ENCODE data around the gene ANKDD1B.

DNA sequence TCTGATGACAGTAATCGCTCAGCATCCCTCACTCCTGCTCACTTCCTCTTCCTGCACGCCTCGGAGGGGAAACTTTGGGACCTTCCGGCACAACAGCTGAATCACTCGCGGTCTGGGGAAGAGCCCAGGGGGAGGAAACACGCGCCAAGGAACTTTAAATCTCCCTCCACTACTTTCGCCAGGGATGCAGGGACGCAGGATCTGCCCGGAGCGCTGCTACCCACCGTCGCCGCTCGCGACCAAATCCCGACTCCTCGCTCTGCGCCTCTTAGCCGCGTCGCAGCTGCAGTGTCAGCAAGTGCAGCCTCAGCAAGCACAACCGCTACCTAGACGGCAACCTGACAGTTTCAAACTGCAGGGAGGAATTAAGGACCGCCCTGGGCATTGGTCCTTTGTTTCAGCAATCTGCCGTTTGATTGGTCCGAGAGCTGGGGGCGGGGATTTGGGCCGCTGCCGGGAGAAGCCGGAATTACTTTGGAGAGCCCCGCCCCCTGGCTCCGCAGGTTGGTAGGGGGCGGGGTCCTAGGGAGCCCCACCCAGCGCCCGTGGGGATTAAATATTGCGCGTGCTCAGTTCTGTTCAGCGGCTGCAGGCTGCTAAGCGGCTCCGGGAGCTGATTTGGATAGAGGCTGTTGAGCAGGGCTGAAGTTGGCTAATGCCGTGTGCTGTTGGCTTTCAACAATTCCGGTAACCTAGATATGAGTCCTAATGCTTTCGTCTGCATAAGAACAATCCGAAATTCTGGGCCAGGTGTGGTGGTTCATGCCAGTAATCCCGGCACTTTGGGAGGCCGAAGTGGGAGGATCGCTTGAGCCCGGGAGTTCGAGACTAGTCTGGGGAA, 106.0 kb downstream of the ANKDD1B start, which contains the start of gene POC5:
- TF ChIP-seq POLR2AphosphoS5 (IDR thresholded peaks at IDR 0.05) (peak; percentile 95 to 96 (median 96)), POLR2A (IDR thresholded peaks at IDR 0.05) (peak in 1 of 3 donors; percentile 55)
- TF ChIP-seq, protein P1, sequence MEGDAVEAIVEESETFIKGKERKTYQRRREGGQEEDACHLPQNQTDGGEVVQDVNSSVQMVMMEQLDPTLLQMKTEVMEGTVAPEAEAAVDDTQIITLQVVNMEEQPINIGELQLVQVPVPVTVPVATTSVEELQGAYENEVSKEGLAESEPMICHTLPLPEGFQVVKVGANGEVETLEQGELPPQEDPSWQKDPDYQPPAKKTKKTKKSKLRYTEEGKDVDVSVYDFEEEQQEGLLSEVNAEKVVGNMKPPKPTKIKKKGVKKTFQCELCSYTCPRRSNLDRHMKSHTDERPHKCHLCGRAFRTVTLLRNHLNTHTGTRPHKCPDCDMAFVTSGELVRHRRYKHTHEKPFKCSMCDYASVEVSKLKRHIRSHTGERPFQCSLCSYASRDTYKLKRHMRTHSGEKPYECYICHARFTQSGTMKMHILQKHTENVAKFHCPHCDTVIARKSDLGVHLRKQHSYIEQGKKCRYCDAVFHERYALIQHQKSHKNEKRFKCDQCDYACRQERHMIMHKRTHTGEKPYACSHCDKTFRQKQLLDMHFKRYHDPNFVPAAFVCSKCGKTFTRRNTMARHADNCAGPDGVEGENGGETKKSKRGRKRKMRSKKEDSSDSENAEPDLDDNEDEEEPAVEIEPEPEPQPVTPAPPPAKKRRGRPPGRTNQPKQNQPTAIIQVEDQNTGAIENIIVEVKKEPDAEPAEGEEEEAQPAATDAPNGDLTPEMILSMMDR (IDR thresholded peaks at IDR 0.05 in 8 of 11, conservative IDR thresholded peaks at IDR 0.05 in 3 of 11), result peak in 4 of 11 experiments; percentile 9 to 50 (median 32)
